NCI-H748 (cell line): ENCODE data around the gene EVA1B.

ENCODE experiments used
- DNase-seq: peaks from one replicate; lab custom pipeline; 2025; ENCODE audit not compliant: unreplicated experiment; lab: John Stamatoyannopoulos, UW

EVA1B gene

GRCh38 chr1:36320767-36321118 is 2.7 kb downstream of the EVA1B start:
- DNase-seq = no peak

- DNase-seq = no peak
Measured at GRCh38 chr1:36320291-36320761, 3.1 kb downstream of the EVA1B start.

- DNase-seq = no peak
Measured at GRCh38 chr1:36309397-36309796, 14.0 kb downstream of the EVA1B start.

- DNase-seq = no peak
Measured at GRCh38 chr1:36307601-36308330, 15.7 kb downstream of the EVA1B start.

- DNase-seq = peak; percentile 91
Measured at GRCh38 chr1:36306902-36307456, 16.5 kb downstream of the EVA1B start.

GRCh38 chr1:36306210-36306901 is 17.1 kb downstream of the EVA1B start, which contains the start of gene SH3D21:
Gene SH3D21 (plus strand): TSS chr1:36306368. CDS start chr1:36306421, 53 bp downstream.
- DNase-seq = peak; percentile 70

- DNase-seq = no peak
Measured at GRCh38 chr1:36305915-36306209, 17.6 kb downstream of the EVA1B start.

GRCh38 chr1:36304970-36305914 is 18.2 kb downstream of the EVA1B start:
- DNase-seq = no peak

GRCh38 chr1:36304521-36304920 is 18.9 kb downstream of the EVA1B start:
- no peak for DNase-seq

GRCh38 chr1:36303650-36304360 is 19.6 kb downstream of the EVA1B start:
- DNase-seq = no peak

- no peak for DNase-seq
Measured at GRCh38 chr1:36303244-36303643, 20.2 kb downstream of the EVA1B start.

GRCh38 chr1:36301220-36301619 is 22.2 kb downstream of the EVA1B start:
- no peak for DNase-seq

GRCh38 chr1:36300526-36300925 is 22.9 kb downstream of the EVA1B start:
- no peak for DNase-seq

- no peak for DNase-seq
Measured at GRCh38 chr1:36298640-36299039, 24.8 kb downstream of the EVA1B start.

GRCh38 chr1:36297062-36297461 is 26.4 kb downstream of the EVA1B start:
- DNase-seq = no peak

GRCh38 chr1:36295390-36295789 is 28.1 kb downstream of the EVA1B start:
- no peak for DNase-seq

GRCh38 chr1:36287595-36287994 is 35.9 kb downstream of the EVA1B start:
- DNase-seq = no peak

- no peak for DNase-seq
Measured at GRCh38 chr1:36286802-36287201, 36.6 kb downstream of the EVA1B start.

- peak; percentile 52 for DNase-seq
Measured at GRCh38 chr1:36285443-36286101, 37.9 kb downstream of the EVA1B start.

GRCh38 chr1:36284517-36284916 is 38.9 kb downstream of the EVA1B start:
- no peak for DNase-seq
